SK-N-SH treated with all-trans-retinoic acid at 6 μM for 48 hours (cell line): ENCODE measurements around the gene FRRS1.
A peak's percentile ranks its signal among the peaks of the same experiment; 100 is the strongest.

Experiments used
- ATAC-seq: fragments of 200-7000 bp; cut with Tn5 transposase; 3 replicates; pipeline ENCODE4 v1.9.1; 2020; ENCODE audit warnings: mild to moderate bottlenecking, moderate library complexity
- ARNTL ChIP-seq: fragments of 450-650 bp; formaldehyde crosslinking; IDR thresholded peaks from 2 replicates; pipeline ENCODE4 v1.5.0; 2020; ENCODE audit warnings: low read depth, mild to moderate bottlenecking, moderate library complexity, borderline replicate concordance
- BACH2 ChIP-seq: fragments of 250-450 bp; sonication (Bioruptor Pico); IDR thresholded peaks from 2 replicates; pipeline ENCODE4 v1.9.0; 2021; ENCODE audit warnings: mild to moderate bottlenecking, borderline replicate concordance
- CREB5 ChIP-seq: fragments of 250-450 bp; sonication (Bioruptor Pico); IDR thresholded peaks from 2 replicates; pipeline ENCODE4 v1.5.1; 2020; ENCODE audit warnings: low read depth, mild to moderate bottlenecking, moderate library complexity
- CSDC2 ChIP-seq: fragments of 250-450 bp; sonication (Bioruptor Pico); IDR thresholded peaks from 2 replicates; pipeline ENCODE4 v1.5.0; 2020; ENCODE audit warnings: mild to moderate bottlenecking, moderate library complexity
- CSRNP3 ChIP-seq: fragments of 250-450 bp; sonication (Bioruptor Pico); IDR thresholded peaks from 2 replicates; pipeline ENCODE4 v1.5.1; 2021; ENCODE audit warnings: mild to moderate bottlenecking, moderate library complexity
- ESRRG ChIP-seq: fragments of 250-450 bp; sonication (Bioruptor Pico); IDR thresholded peaks from 2 replicates; pipeline ENCODE4 v1.6.1; 2021; ENCODE audit warnings: mild to moderate bottlenecking
- GLIS3 ChIP-seq: fragments of 250-450 bp; sonication (Bioruptor Pico); IDR thresholded peaks from 2 replicates; pipeline ENCODE4 v1.5.0; 2020; ENCODE audit warnings: mild to moderate bottlenecking, moderate library complexity
- ISL1 ChIP-seq: fragments of 250-450 bp; sonication (Bioruptor Pico); IDR thresholded peaks from 2 replicates; pipeline ENCODE4 v2.1.2; 2022; ENCODE audit warnings: mild to moderate bottlenecking, moderate library complexity
- OSR1 ChIP-seq: fragments of 250-450 bp; sonication (Bioruptor Pico); IDR thresholded peaks from 2 replicates; pipeline ENCODE4 v1.8.0; 2022; ENCODE audit warnings: moderate library complexity, mild to moderate bottlenecking, inconsistent platforms
- PPARA ChIP-seq: fragments of 250-450 bp; sonication (Bioruptor Pico); IDR thresholded peaks from 2 replicates; pipeline ENCODE4 v1.5.0; 2020; ENCODE audit warnings: mild to moderate bottlenecking, borderline replicate concordance
- RARB ChIP-seq: fragments of 250-450 bp; sonication (Bioruptor Pico); IDR thresholded peaks from 2 replicates; pipeline ENCODE4 v1.8.0; 2021; ENCODE audit warnings: mild to moderate bottlenecking, moderate library complexity
- SNAI2 ChIP-seq: fragments of 250-450 bp; sonication (Bioruptor Pico); IDR thresholded peaks from 2 replicates; pipeline ENCODE4 v1.5.0; 2020; ENCODE audit warnings: mild to moderate bottlenecking, moderate library complexity
- TCF4 ChIP-seq: fragments of 250-450 bp; sonication (Bioruptor Pico); IDR thresholded peaks from 2 replicates; pipeline ENCODE4 v1.8.0; 2021; ENCODE audit warnings: mild to moderate bottlenecking, moderate library complexity, borderline replicate concordance
- TOX ChIP-seq: fragments of 250-450 bp; sonication (Bioruptor Pico); IDR thresholded peaks from 2 replicates; pipeline ENCODE4 v1.8.0; 2021; ENCODE audit warnings: mild to moderate bottlenecking, moderate library complexity, borderline replicate concordance
- TSHZ2 ChIP-seq: fragments of 250-450 bp; sonication (Bioruptor Pico); IDR thresholded peaks from 2 replicates; pipeline ENCODE4 v1.5.0; 2020; ENCODE audit warnings: mild to moderate bottlenecking, moderate library complexity
- ZC3H10 ChIP-seq: fragments of 250-450 bp; sonication (Bioruptor Pico); IDR thresholded peaks from 2 replicates; pipeline ENCODE4 v1.5.1; 2021; ENCODE audit warnings: mild to moderate bottlenecking, moderate library complexity
- ZFP3 ChIP-seq: fragments of 250-450 bp; sonication (Bioruptor Pico); IDR thresholded peaks from 2 replicates; pipeline ENCODE4 v1.5.0; 2020; ENCODE audit warnings: mild to moderate bottlenecking, moderate library complexity
- ZFP30 ChIP-seq: fragments of 450-650 bp; formaldehyde crosslinking; IDR thresholded peaks from 2 replicates; pipeline ENCODE4 v1.5.0; 2022; ENCODE audit warnings: mild to moderate bottlenecking, moderate library complexity
- ZNF565 ChIP-seq: fragments of 450-650 bp; formaldehyde crosslinking; conservative IDR thresholded peaks from 2 replicates; pipeline ENCODE4 v1.5.0; 2020; ENCODE audit warnings: low read depth, mild to moderate bottlenecking, moderate library complexity
- ZNF70 ChIP-seq: fragments of 450-650 bp; formaldehyde crosslinking; IDR thresholded peaks from 2 replicates; pipeline ENCODE4 v1.5.0; 2020; ENCODE audit warnings: mild to moderate bottlenecking, moderate library complexity
- ZNF8 ChIP-seq: fragments of 450-650 bp; formaldehyde crosslinking; IDR thresholded peaks from 2 replicates; pipeline ENCODE4 v1.5.0; 2020; ENCODE audit warnings: mild to moderate bottlenecking, moderate library complexity
- TF ChIP-seq, protein P1 (sequence below): fragments of 250-450 bp; sonication (Bioruptor Pico); IDR thresholded peaks from 2 replicates; pipeline ENCODE4 v1.8.0; 2021; ENCODE audit warnings: low read depth, mild to moderate bottlenecking, moderate library complexity, borderline replicate concordance
- TF ChIP-seq, protein P2 (sequence below): fragments of 250-450 bp; sonication (Bioruptor Pico); IDR thresholded peaks from 2 replicates; pipeline ENCODE4 v1.8.0; 2020; ENCODE audit warnings: mild to moderate bottlenecking, moderate library complexity, borderline replicate concordance

The FRRS1 gene

GRCh38 chr1:99731384-99731783 is 35.1 kb downstream of the FRRS1 start:
- peak; percentile 52 for ATAC-seq
- no peak for TF ChIP-seq ZNF70
- no peak for TF ChIP-seq CSDC2 (CRISPR knock-in tag)
- TF ChIP-seq PPARA (CRISPR knock-in tag) = no peak
- TF ChIP-seq ARNTL = no peak
- TF ChIP-seq OSR1 (CRISPR knock-in tag) = no peak
- TF ChIP-seq CREB5 = peak; percentile 25; the same call in 1 of the 2 replicates
- no peak for TF ChIP-seq ZNF565 (CRISPR knock-in tag)
- no peak for TF ChIP-seq BACH2 (CRISPR knock-in tag)
- no peak for TF ChIP-seq ZFP30 (CRISPR knock-in tag)
- no peak for TF ChIP-seq TOX (CRISPR knock-in tag)
- no peak for TF ChIP-seq TCF4
- TF ChIP-seq ISL1 (CRISPR knock-in tag) = peak; percentile 63

GRCh38 chr1:99728494-99729235 is 37.8 kb downstream of the FRRS1 start:
- ATAC-seq = peak; percentile 72

DNA sequence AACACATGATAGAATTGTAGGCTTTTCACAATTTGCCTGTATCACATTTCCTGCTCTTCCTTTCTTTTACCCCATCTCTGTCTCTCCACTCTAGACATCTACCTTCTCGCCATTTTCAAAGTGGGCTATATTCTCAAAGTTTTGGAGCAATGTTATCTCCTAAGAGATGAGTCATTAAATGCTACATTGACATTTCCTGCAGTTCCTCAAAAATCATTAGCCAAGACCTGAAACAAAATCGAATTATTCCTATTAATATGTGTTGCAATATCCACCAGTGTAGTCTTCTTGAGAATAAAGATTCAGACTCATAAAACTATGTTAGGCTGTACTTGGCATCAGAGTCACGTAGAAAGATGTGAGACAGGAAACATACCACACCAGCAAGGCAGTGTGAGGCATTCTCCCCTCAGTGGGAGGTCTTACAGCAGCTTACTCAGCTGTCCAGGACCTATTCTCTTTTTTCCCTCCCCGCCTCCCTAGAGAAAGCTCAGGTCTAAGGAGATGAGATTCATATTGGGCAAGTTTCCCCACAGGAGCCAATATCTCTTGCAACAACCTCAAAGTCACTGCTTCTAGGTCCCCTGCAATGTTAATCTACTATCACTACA is 38.8 kb downstream of the FRRS1 start:
- peak; percentile 85 for ATAC-seq
- no peak for TF ChIP-seq ZNF70
- no peak for TF ChIP-seq ZFP30 (CRISPR knock-in tag)
- no peak for TF ChIP-seq ZC3H10
- no peak for TF ChIP-seq OSR1 (CRISPR knock-in tag)
- TF ChIP-seq BACH2 (CRISPR knock-in tag) = no peak
- TF ChIP-seq ARNTL = no peak
- TF ChIP-seq, protein P1, sequence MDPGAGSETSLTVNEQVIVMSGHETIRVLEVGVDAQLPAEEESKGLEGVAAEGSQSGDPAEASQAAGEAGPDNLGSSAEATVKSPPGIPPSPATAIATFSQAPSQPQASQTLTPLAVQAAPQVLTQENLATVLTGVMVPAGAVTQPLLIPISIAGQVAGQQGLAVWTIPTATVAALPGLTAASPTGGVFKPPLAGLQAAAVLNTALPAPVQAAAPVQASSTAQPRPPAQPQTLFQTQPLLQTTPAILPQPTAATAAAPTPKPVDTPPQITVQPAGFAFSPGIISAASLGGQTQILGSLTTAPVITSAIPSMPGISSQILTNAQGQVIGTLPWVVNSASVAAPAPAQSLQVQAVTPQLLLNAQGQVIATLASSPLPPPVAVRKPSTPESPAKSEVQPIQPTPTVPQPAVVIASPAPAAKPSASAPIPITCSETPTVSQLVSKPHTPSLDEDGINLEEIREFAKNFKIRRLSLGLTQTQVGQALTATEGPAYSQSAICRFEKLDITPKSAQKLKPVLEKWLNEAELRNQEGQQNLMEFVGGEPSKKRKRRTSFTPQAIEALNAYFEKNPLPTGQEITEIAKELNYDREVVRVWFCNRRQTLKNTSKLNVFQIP (CRISPR knock-in tag) = no peak
- no peak for TF ChIP-seq SNAI2 (CRISPR knock-in tag)
- no peak for TF ChIP-seq ESRRG
- TF ChIP-seq TCF4 = peak; percentile 28; the same call in 1 of the 2 replicates
- TF ChIP-seq RARB (CRISPR knock-in tag) = no peak
- TF ChIP-seq TOX (CRISPR knock-in tag) = no peak
- no peak for TF ChIP-seq TSHZ2 (CRISPR knock-in tag)
- TF ChIP-seq ZNF565 (CRISPR knock-in tag) = no peak
- peak; percentile 61; the same call in 1 of the 2 replicates for TF ChIP-seq CREB5
- TF ChIP-seq, protein P2, sequence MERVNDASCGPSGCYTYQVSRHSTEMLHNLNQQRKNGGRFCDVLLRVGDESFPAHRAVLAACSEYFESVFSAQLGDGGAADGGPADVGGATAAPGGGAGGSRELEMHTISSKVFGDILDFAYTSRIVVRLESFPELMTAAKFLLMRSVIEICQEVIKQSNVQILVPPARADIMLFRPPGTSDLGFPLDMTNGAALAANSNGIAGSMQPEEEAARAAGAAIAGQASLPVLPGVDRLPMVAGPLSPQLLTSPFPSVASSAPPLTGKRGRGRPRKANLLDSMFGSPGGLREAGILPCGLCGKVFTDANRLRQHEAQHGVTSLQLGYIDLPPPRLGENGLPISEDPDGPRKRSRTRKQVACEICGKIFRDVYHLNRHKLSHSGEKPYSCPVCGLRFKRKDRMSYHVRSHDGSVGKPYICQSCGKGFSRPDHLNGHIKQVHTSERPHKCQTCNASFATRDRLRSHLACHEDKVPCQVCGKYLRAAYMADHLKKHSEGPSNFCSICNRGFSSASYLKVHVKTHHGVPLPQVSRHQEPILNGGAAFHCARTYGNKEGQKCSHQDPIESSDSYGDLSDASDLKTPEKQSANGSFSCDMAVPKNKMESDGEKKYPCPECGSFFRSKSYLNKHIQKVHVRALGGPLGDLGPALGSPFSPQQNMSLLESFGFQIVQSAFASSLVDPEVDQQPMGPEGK = peak; percentile 63; the same call in 1 of the 2 replicates
- no peak for TF ChIP-seq GLIS3 (CRISPR knock-in tag)
- TF ChIP-seq ISL1 (CRISPR knock-in tag) = peak; percentile 91
- TF ChIP-seq CSRNP3 (CRISPR knock-in tag) = no peak
- no peak for TF ChIP-seq ZNF8 (CRISPR knock-in tag)
- 0 out of 2 replicates have a peak, but pooled peaks have one; percentile 41 for TF ChIP-seq ZFP3 (CRISPR knock-in tag)
- TF ChIP-seq CSDC2 (CRISPR knock-in tag) = no peak
- no peak for TF ChIP-seq PPARA (CRISPR knock-in tag)

More at GRCh38 chr1:99728494-99729235, 37.8 kb downstream of the FRRS1 start:
- TF ChIP-seq RARB (CRISPR knock-in tag) (no peak), GLIS3 (CRISPR knock-in tag) (no peak), ZNF70 (no peak), ESRRG (no peak), ZC3H10 (no peak), TOX (CRISPR knock-in tag) (no peak)
